HCT116 (cell line): ENCODE measurements around the gene VMO1. TPM values are rescaled to one million over a fixed set of nuclear protein-coding genes. Genes with fewer than 3 reads are reported as not detected.

Experiments
- ATAC-seq: fragments of 200-7000 bp; cut with Tn5 transposase; 2 replicates; pipeline ENCODE4 v1.9.1; 2020; ENCODE audit warnings: mild to moderate bottlenecking, moderate library complexity
- BruUV-seq: library from RNA; stranded (reverse); fragments of 400-500 nt; replicated peaks from 2 replicates; lab custom pipeline; 2021; lab: Mats Ljungman, UMichigan
- CTCF ChIA-PET: fragments of 300-600 bp; sonication (Branson Sonifier 250); formaldehyde crosslinking; loops from one replicate; lab custom pipeline; 2021; ENCODE audit warnings: antibody characterized with exemption; lab: Charles Lee
- POLR2A ChIA-PET: fragments of 300-600, 350-600 bp; sonication (Branson Sonifier 250); formaldehyde crosslinking; loops from one replicate; lab custom pipeline; 2021; ENCODE audit warnings: antibody characterized with exemption; lab: Charles Lee
- RAD21 ChIA-PET, 2 experiments: fragments of 300-600 bp; sonication (Branson Sonifier 250); formaldehyde crosslinking; loops; one replicate each; lab custom pipeline; 2023; ENCODE audit warnings: low total read pairs in 2 of 2; ENCODE audit not compliant: uncharacterized antibody in 2 of 2, unreplicated experiment in 2 of 2, low non-redundant PET in 1 of 2; lab: Charles Lee
- DNase-seq: peaks from one replicate; pipeline ENCODE4 v3.0.0-alpha.2; 2010; ENCODE audit warnings: low read depth, low spot score
- H2AFZ ChIP-seq: fragments of 200-600 bp; shearing (Covaris generic), sonication (generic); 2 replicates; pipeline ENCODE4 v1.6.1; 2017; ENCODE audit warnings: low read depth, mixed run types, mixed read lengths, antibody characterized with exemption, low read length; ENCODE audit not compliant: poor library complexity, severe bottlenecking
- H3K27ac ChIP-seq: 2 replicates; pipeline ENCODE4 v1.5.1; 2012; ENCODE audit warnings: low read depth, low read length
- H3K27me3 ChIP-seq: fragments of 200-600 bp; sonication (generic); 2 replicates; pipeline ENCODE4 v1.6.1; 2016; ENCODE audit warnings: mixed run types, low read length, mixed read lengths; ENCODE audit not compliant: insufficient read depth
- H3K36me3 ChIP-seq, 2 experiments: fragments of 200-500 bp in 1 of 2; fragments of 200-600 bp in 1 of 2; sonication (Bioruptor generic) in 1 of 2; sonication (generic) in 1 of 2; 2 replicates each; pipeline versions ENCODE4 v1.5.1 to v1.6.1; 2014 to 2016; ENCODE audit warnings: low read length in 2 of 2, inconsistent platforms in 1 of 2, mixed read lengths in 1 of 2, mixed run types in 1 of 2; ENCODE audit not compliant: insufficient read depth in 2 of 2, control insufficient read depth in 1 of 2
- H3K4me1 ChIP-seq, 2 experiments: fragments of 200-600 bp in 1 of 2; sonication (generic) in 1 of 2; 2 replicates each; pipeline versions ENCODE4 v1.5.1 to v1.6.1; 2012 to 2017; ENCODE audit warnings: low read length in 2 of 2, inconsistent platforms in 1 of 2, mild to moderate bottlenecking in 1 of 2, mixed read lengths in 1 of 2, mixed run types in 1 of 2, moderate library complexity in 1 of 2; ENCODE audit not compliant: insufficient read depth in 2 of 2, control insufficient read depth in 1 of 2
- H3K4me2 ChIP-seq: fragments of 200-600 bp; sonication (generic); 2 replicates; pipeline ENCODE4 v1.6.1; 2017; ENCODE audit warnings: mixed run types, low read length, mixed read lengths
- H3K4me3 ChIP-seq, 2 experiments: fragments of 200-600 bp in 1 of 2; sonication (generic) in 1 of 2; replicated peaks in 1 of 2; 2 replicates each; pipeline ENCODE4 v1.5.1; 2011 to 2016; ENCODE audit warnings: low read length in 2 of 2, control low read depth in 1 of 2, low read depth in 1 of 2, mild to moderate bottlenecking in 1 of 2, mixed read lengths in 1 of 2, mixed run types in 1 of 2
- H3K79me2 ChIP-seq: fragments of 200-600 bp; sonication (generic); 2 replicates; pipeline ENCODE4 v1.6.1; 2017; ENCODE audit warnings: mild to moderate bottlenecking, mixed run types, low read length, moderate library complexity, mixed read lengths; ENCODE audit not compliant: insufficient read depth
- H3K9ac ChIP-seq: fragments of 200-600 bp; sonication (generic); 2 replicates; pipeline ENCODE4 v1.6.1; 2016; ENCODE audit warnings: low read length, mixed read lengths
- H3K9me2 ChIP-seq: fragments of 200-600 bp; sonication (generic), shearing (Covaris generic); 2 replicates; pipeline ENCODE4 v1.6.1; 2017; ENCODE audit warnings: mixed run types, mild to moderate bottlenecking, moderate library complexity; ENCODE audit not compliant: insufficient read depth
- H3K9me3 ChIP-seq, 2 experiments: fragments of 200-500 bp in 1 of 2; fragments of 200-600 bp in 1 of 2; sonication (Bioruptor generic) in 1 of 2; sonication (generic) in 1 of 2; 2 replicates each; pipeline ENCODE4 v1.6.1; 2014 to 2017; ENCODE audit warnings: low read length in 2 of 2, mixed read lengths in 2 of 2, inconsistent platforms in 1 of 2, low read depth in 1 of 2, mild to moderate bottlenecking in 1 of 2, mixed run types in 1 of 2, moderate library complexity in 1 of 2; ENCODE audit not compliant: control insufficient read depth in 1 of 2, insufficient read depth in 1 of 2
- H4K20me1 ChIP-seq: fragments of 200-600 bp; sonication (generic), shearing (Covaris generic); 2 replicates; pipeline ENCODE4 v1.6.1; 2017; ENCODE audit warnings: mixed run types, mild to moderate bottlenecking, moderate library complexity; ENCODE audit not compliant: insufficient read depth
- CTCF ChIP-seq, 3 experiments: fragments of 200-600 bp in 1 of 3; sonication (generic) in 1 of 3; IDR thresholded peaks in 2 of 3; conservative IDR thresholded peaks in 1 of 3; 2 replicates each; pipeline ENCODE4 v1.5.1; 2012 to 2017; ENCODE audit warnings: low read depth in 2 of 3, low read length in 2 of 3, antibody characterized with exemption in 1 of 3, borderline replicate concordance in 1 of 3, control low read depth in 1 of 3, mild to moderate bottlenecking in 1 of 3, mixed read lengths in 1 of 3, mixed run types in 1 of 3, moderate library complexity in 1 of 3; ENCODE audit not compliant: insufficient read depth in 1 of 3
- ELF1 ChIP-seq: IDR thresholded peaks from 2 replicates; pipeline ENCODE4 v1.6.1; 2012; ENCODE audit warnings: low read depth, borderline replicate concordance
- EZH2 ChIP-seq: fragments of 200-600 bp; sonication (generic); IDR thresholded peaks from 2 replicates; pipeline ENCODE4 v1.6.1; 2017; ENCODE audit warnings: antibody characterized with exemption, mixed run types
- EZH2phosphoT487 ChIP-seq: fragments of 200-600 bp; IDR thresholded peaks from 2 replicates; pipeline ENCODE4 v1.6.1; 2018; ENCODE audit warnings: antibody characterized with exemption, borderline replicate concordance
- JUND ChIP-seq: IDR thresholded peaks from 2 replicates; pipeline ENCODE4 v1.6.1; 2012
- MAX ChIP-seq: IDR thresholded peaks from 2 replicates; pipeline ENCODE4 v1.6.1; 2012
- POLR2A ChIP-seq: IDR thresholded peaks from 2 replicates; pipeline ENCODE4 v1.7.0; 2011; ENCODE audit warnings: borderline replicate concordance; ENCODE audit not compliant: insufficient read depth, insufficient read length; ENCODE audit errors: extremely low read depth
- POLR2AphosphoS5 ChIP-seq: IDR thresholded peaks from 2 replicates; pipeline ENCODE4 v1.6.1; 2011; ENCODE audit warnings: mild to moderate bottlenecking, low read depth, low read length, moderate library complexity
- SRF ChIP-seq: IDR thresholded peaks from 2 replicates; pipeline ENCODE4 v1.6.1; 2012; ENCODE audit warnings: low read depth
- TCF7L2 ChIP-seq: IDR thresholded peaks from 2 replicates; pipeline ENCODE4 v1.7.0; 2011; ENCODE audit warnings: borderline replicate concordance, inconsistent platforms; ENCODE audit not compliant: insufficient read depth, insufficient read length; ENCODE audit errors: extremely low read depth
- YY1 ChIP-seq: IDR thresholded peaks from 2 replicates; pipeline ENCODE4 v1.6.1; 2011; ENCODE audit warnings: low read length, low read depth, moderate library complexity, mild to moderate bottlenecking; ENCODE audit not compliant: insufficient replicate concordance; ENCODE audit errors: extremely low read depth
- ZFX ChIP-seq: fragments of 450-650 bp; IDR thresholded peaks from 2 replicates; pipeline ENCODE4 v1.6.1; 2017
- intact Hi-C: fragments of 100-400 bp; cut with micrococcal nuclease; formaldehyde crosslinking; loops from 2 replicates; pipeline ENCODE4 v1.10.0; 2022
- total RNA-seq: library from RNA; stranded (reverse); gene quantifications from one replicate; pipeline ENCODE4 v1.2.1, GENCODE V29; 2021; ENCODE audit not compliant: unreplicated experiment

The VMO1 gene
- total RNA-seq, 1 experiment from 2014 or later, result 0.76 TPM

GRCh38 chr17:4816826-4817225, 30.7 kb upstream of the VMO1 start:
- ATAC-seq (no peak), DNase-seq (no peak)
- Histone ChIP-seq H3K36me3 (peaks cover 3 to 4% of the 10 kb centered on the region in 2 experiments; a peak in 2 of 4 replicates), H3K27ac (no peak overlapping the region), H3K9me2 (no peaks in the 10 kb centered on the region), H4K20me1 (no peaks in the 10 kb centered on the region), H2AFZ (no peak overlapping the region), H3K79me2 (no peaks in the 10 kb centered on the region), H3K9ac (no peak overlapping the region), H3K9me3 (no peaks in the 10 kb centered on the region), H3K4me1 (no peaks in the 10 kb centered on the region), H3K4me2 (no peak overlapping the region), H3K4me3 (no peak overlapping the region), H3K27me3 (no peaks in the 10 kb centered on the region)
- TF ChIP-seq EZH2 (no peak), YY1 (no peak), EZH2phosphoT487 (no peak), MAX (no peak), SRF (no peak), CTCF (IDR thresholded peaks at IDR 0.05 in 2 of 3, conservative IDR thresholded peaks at IDR 0.05 in 1 of 3; ENCODE audit: borderline replicate concordance in 1 of 3, insufficient read depth in 1 of 3, low read depth in 2 of 3, low read length in 2 of 3) (no peak), POLR2A (no peak), POLR2AphosphoS5 (no peak), TCF7L2 (no peak), JUND (no peak), ELF1 (no peak), ZFX (no peak)
- CTCF ChIA-PET, result no interaction called here
- RAD21 ChIA-PET, result no interaction called here
- BruUV-seq, result no TSS peak
- POLR2A ChIA-PET, result no interaction called here
- intact Hi-C loops, result no loop called here
